Suprapubic skin (tissue), 4 donors: Measurements from ENCODE around the gene DCAF17. TPM values are rescaled to one million over a fixed set of nuclear protein-coding genes. Genes with fewer than 3 reads are reported as not detected.
A peak's percentile ranks its signal among the peaks of the same experiment; 100 is the strongest.

Source experiments
- DNase-seq, 2 donors: peaks; one replicate each; pipeline ENCODE4 v3.0.0-alpha.2; 2019; ENCODE audit warnings: low spot score in 2 of 2
- H3K27ac ChIP-seq: fragments of 200-600 bp; sonication (generic); one replicate; pipeline ENCODE4 v1.5.1; 2019
- H3K27me3 ChIP-seq: fragments of 200-600 bp; sonication (generic); one replicate; pipeline ENCODE4 v1.5.1; 2019
- H3K36me3 ChIP-seq: fragments of 200-600 bp; sonication (generic); one replicate; pipeline ENCODE4 v1.5.1; 2019
- H3K4me1 ChIP-seq: fragments of 200-600 bp; sonication (generic); one replicate; pipeline ENCODE4 v1.5.1; 2019
- H3K4me3 ChIP-seq: fragments of 200-600 bp; sonication (generic); one replicate; pipeline ENCODE4 v1.5.1; 2019; ENCODE audit warnings: mild to moderate bottlenecking
- H3K9me3 ChIP-seq: fragments of 200-600 bp; sonication (generic); one replicate; pipeline ENCODE4 v1.5.1; 2019
- CTCF ChIP-seq, 2 donors: fragments of 200-600 bp in 1 of 2; fragments of 450-650 bp in 1 of 2; sonication (generic) in 1 of 2; IDR thresholded peaks; one replicate each; pipeline ENCODE4 v1.5.1; 2016 to 2019; ENCODE audit warnings: antibody characterized with exemption in 2 of 2, mild to moderate bottlenecking in 1 of 2, moderate library complexity in 1 of 2
- EP300 ChIP-seq: sonication (generic); formaldehyde crosslinking; IDR thresholded peaks from one replicate; pipeline ENCODE4 v1.6.1; 2017; ENCODE audit warnings: antibody characterized with exemption
- POLR2A ChIP-seq, 2 donors: fragments of 450-650 bp; IDR thresholded peaks; one replicate each; pipeline ENCODE4 v1.6.1; 2017; ENCODE audit warnings: antibody characterized with exemption in 2 of 2, mild to moderate bottlenecking in 2 of 2, moderate library complexity in 2 of 2
- POLR2AphosphoS5 ChIP-seq, 3 donors: sonication (generic); formaldehyde crosslinking; IDR thresholded peaks; one replicate each; pipeline ENCODE4 v1.6.1; 2017; ENCODE audit warnings: antibody characterized with exemption in 3 of 3
- WGBS: methylation state at CpG from one replicate; pipeline ENCODE4 v1.1.5; 2018; 5-methylcytosine and 5-hydroxymethylcytosine counted together
- total RNA-seq, 4 donors: library from RNA; depleted of rRNA; stranded (reverse); fragments of >200 nt; gene quantifications; one replicate each; pipeline ENCODE4 v1.1.0, GENCODE V29; 2016

The DCAF17 gene
- total RNA-seq, 4 donors from 2014 or later, result 12.1 to 25.1 (median 15.1) TPM

GRCh38 chr2:171522052-171522787 is 88.2 kb downstream of the DCAF17 start, which contains the start of gene CYBRD1:
Gene CYBRD1, plus strand, starts transcription at chr2:171522474. Its CDS starts 72 bp downstream, at chr2:171522546.
- peak; percentile 94 to 95 for DNase-seq
- no peaks in the 10 kb centered on the region for H3K36me3 ChIP-seq
- H3K27ac ChIP-seq, result peak within 1 kb of the TSS; percentile 95
- no peaks in the 10 kb centered on the region for H3K9me3 ChIP-seq
- no peaks in the 10 kb centered on the region for H3K27me3 ChIP-seq
- peak in 1 of 3 donors; percentile 49 for TF ChIP-seq POLR2AphosphoS5 (IDR thresholded peaks at IDR 0.05)
- TF ChIP-seq CTCF (IDR thresholded peaks at IDR 0.05), result no peak
- TF ChIP-seq POLR2A (IDR thresholded peaks at IDR 0.05), result peak in 1 of 2 donors; percentile 60
- peaks cover 30% of the 10 kb centered on the region for H3K4me1 ChIP-seq
- WGBS, result 1% methylated on average over 17 of the region's 45 CpGs
- H3K4me3 ChIP-seq, result peak within 1 kb of the TSS; percentile 73

- H3K36me3 ChIP-seq, result no peaks in the 10 kb centered on the region
- H3K27me3 ChIP-seq, result no peaks in the 10 kb centered on the region
- peak overlapping the region; percentile 73 for H3K4me3 ChIP-seq
- 0% methylated on average over 17 of the region's 29 CpGs for WGBS
- DNase-seq, result peak in 1 of 2 donors; percentile 67
- H3K4me1 ChIP-seq, result peaks cover 30% of the 10 kb centered on the region
- no peaks in the 10 kb centered on the region for H3K9me3 ChIP-seq
- peak overlapping the region; percentile 95 for H3K27ac ChIP-seq
- TF ChIP-seq POLR2A (IDR thresholded peaks at IDR 0.05), result no peak
Observed at GRCh38 chr2:171522788-171523087, 88.7 kb downstream of the DCAF17 start.

- Histone ChIP-seq H3K4me1 (peaks cover 30% of the 10 kb centered on the region), H3K27ac (peak overlapping the region; percentile 95), H3K36me3 (no peaks in the 10 kb centered on the region), H3K9me3 (no peaks in the 10 kb centered on the region), H3K4me3 (peak overlapping the region; percentile 73), H3K27me3 (no peaks in the 10 kb centered on the region)
- peak; percentile 90 to 91 for DNase-seq
- WGBS, result 2% methylated on average over 42 of the region's 62 CpGs
- TF ChIP-seq CTCF (IDR thresholded peaks at IDR 0.05) (no peak), POLR2AphosphoS5 (IDR thresholded peaks at IDR 0.05) (peak in 1 of 3 donors; percentile 51)
Observed at GRCh38 chr2:171523088-171524017, 89.3 kb downstream of the DCAF17 start.

- peak overlapping the region; percentile 95 for H3K27ac ChIP-seq
- no peaks in the 10 kb centered on the region for H3K9me3 ChIP-seq
- no peak for TF ChIP-seq POLR2AphosphoS5 (IDR thresholded peaks at IDR 0.05)
- TF ChIP-seq POLR2A (IDR thresholded peaks at IDR 0.05), result no peak
- no peak for TF ChIP-seq EP300
- TF ChIP-seq CTCF (IDR thresholded peaks at IDR 0.05), result no peak
- H3K4me3 ChIP-seq, result peak overlapping the region; percentile 73
- H3K4me1 ChIP-seq, result peaks cover 30% of the 10 kb centered on the region
- no peak for DNase-seq
- H3K36me3 ChIP-seq, result no peaks in the 10 kb centered on the region
- 22% methylated on average over 5 of the region's 6 CpGs for WGBS
- no peaks in the 10 kb centered on the region for H3K27me3 ChIP-seq
Observed at GRCh38 chr2:171524018-171524401, 90.0 kb downstream of the DCAF17 start.

GRCh38 chr2:171529914-171530313 is 95.9 kb downstream of the DCAF17 start:
- Histone ChIP-seq H3K27ac (no peak overlapping the region), H3K4me1 (peaks cover 24% of the 10 kb centered on the region)

More at GRCh38 chr2:171529914-171530313, 95.9 kb downstream of the DCAF17 start:
- Histone ChIP-seq H3K4me3 (no peak overlapping the region), H3K36me3 (no peaks in the 10 kb centered on the region), H3K9me3 (no peaks in the 10 kb centered on the region), H3K27me3 (no peaks in the 10 kb centered on the region)
- peak in 1 of 2 donors; percentile 52 for TF ChIP-seq CTCF (IDR thresholded peaks at IDR 0.05)
- TF ChIP-seq EP300, result no peak
- no peak for TF ChIP-seq POLR2A (IDR thresholded peaks at IDR 0.05)
- no peak for DNase-seq
- WGBS, result 92% methylated on average over 1 of the region's 1 CpG
